HEK293 (cell line): ENCODE measurements around the gene CD99L2.

Experiments used
- CTCF ChIA-PET: fragments of 350-600 bp; formaldehyde crosslinking; extraction: SDS; loops from one replicate; lab custom pipeline; 2021; ENCODE audit warnings: antibody characterized with exemption; lab: Yijun Ruan, JAX
- POLR2A ChIA-PET: fragments of 300-600 bp; formaldehyde crosslinking; extraction: SDS; loops from one replicate; lab custom pipeline; 2020; ENCODE audit warnings: antibody characterized with exemption, inconsistent platforms; lab: Yijun Ruan, JAX
- H3K27ac ChIP-seq: fragments of 200-500 bp; sonication (Bioruptor generic); 2 replicates; pipeline ENCODE4 v1.5.1; 2014; ENCODE audit warnings: low read depth, low read length, control low read depth, inconsistent platforms; ENCODE audit errors: extremely low read depth
- H3K36me3 ChIP-seq, 2 experiments: fragments of 200-500 bp in 1 of 2; sonication (Bioruptor generic) in 1 of 2; 1 replicate in 1 of 2; 2 replicates in 1 of 2; pipeline ENCODE4 v1.5.1; 2014 to 2017; ENCODE audit warnings: inconsistent platforms in 2 of 2, low read length in 2 of 2; ENCODE audit not compliant: control insufficient read depth in 2 of 2, insufficient read depth in 1 of 2
- H3K4me1 ChIP-seq: fragments of 200-500 bp; sonication (Bioruptor generic); 2 replicates; pipeline ENCODE4 v1.5.1; 2014; ENCODE audit warnings: mild to moderate bottlenecking, low read length, inconsistent platforms; ENCODE audit not compliant: control insufficient read depth, insufficient read depth
- H3K4me3 ChIP-seq: 2 replicates; pipeline ENCODE4 v1.5.1; 2011; ENCODE audit warnings: low read depth, mild to moderate bottlenecking, control low read depth, low read length, moderate library complexity
- H3K9me3 ChIP-seq: fragments of 200-500 bp; sonication (Bioruptor generic); 2 replicates; pipeline ENCODE4 v1.5.1; 2014; ENCODE audit warnings: low read depth, low read length, inconsistent platforms; ENCODE audit not compliant: control insufficient read depth, insufficient read depth
- BCL11A ChIP-seq: fragments of 450-650 bp; formaldehyde crosslinking; IDR thresholded peaks from 2 replicates; pipeline ENCODE4 v1.5.1; 2016; ENCODE audit warnings: low read depth, missing biosample characterization, missing genetic modification characterization
- HOXA7 ChIP-seq: sonication (generic); formaldehyde crosslinking; IDR thresholded peaks from 2 replicates; pipeline ENCODE4 v1.8.1; 2022; ENCODE audit warnings: missing genetic modification reagents, borderline replicate concordance
- SCRT2 ChIP-seq: fragments of 450-650 bp; formaldehyde crosslinking; IDR thresholded peaks from 2 replicates; pipeline ENCODE4 v1.5.1; 2016; ENCODE audit warnings: missing biosample characterization, missing genetic modification characterization
- SP2 ChIP-seq: fragments of 450-650 bp; formaldehyde crosslinking; IDR thresholded peaks from 2 replicates; pipeline ENCODE4 v1.5.1; 2016; ENCODE audit warnings: missing biosample characterization, missing genetic modification characterization
- WT1 ChIP-seq: fragments of 450-650 bp; formaldehyde crosslinking; IDR thresholded peaks from 2 replicates; pipeline ENCODE4 v1.5.1; 2016; ENCODE audit warnings: missing biosample characterization, missing genetic modification characterization
- ZNF169 ChIP-seq: fragments of 450-650 bp; formaldehyde crosslinking; IDR thresholded peaks from 2 replicates; pipeline ENCODE4 v1.5.1; 2016; ENCODE audit warnings: missing biosample characterization, missing genetic modification characterization
- ZNF175 ChIP-seq: fragments of 450-650 bp; formaldehyde crosslinking; IDR thresholded peaks from 2 replicates; pipeline ENCODE4 v1.5.1; 2016; ENCODE audit warnings: missing biosample characterization, missing genetic modification characterization
- ZNF19 ChIP-seq: fragments of 450-650 bp; formaldehyde crosslinking; IDR thresholded peaks from 2 replicates; pipeline ENCODE4; 2016; ENCODE audit warnings: missing biosample characterization, missing genetic modification characterization, low read depth
- ZNF223 ChIP-seq: fragments of 450-650 bp; formaldehyde crosslinking; IDR thresholded peaks from 2 replicates; pipeline ENCODE4 v1.5.1; 2016; ENCODE audit warnings: missing biosample characterization, missing genetic modification characterization
- ZNF239 ChIP-seq: fragments of 450-650 bp; formaldehyde crosslinking; IDR thresholded peaks from 2 replicates; pipeline ENCODE4 v1.5.1; 2016; ENCODE audit warnings: missing biosample characterization, missing genetic modification characterization
- ZNF37A ChIP-seq: fragments of 450-650 bp; IDR thresholded peaks from 2 replicates; pipeline ENCODE4 v1.5.1; 2018; ENCODE audit warnings: missing biosample characterization, missing genetic modification characterization
- ZNF561 ChIP-seq: fragments of 450-650 bp; IDR thresholded peaks from 2 replicates; pipeline ENCODE4 v1.5.1; 2018; ENCODE audit warnings: missing biosample characterization, missing genetic modification characterization, borderline replicate concordance
- ZNF626 ChIP-seq: fragments of 450-650 bp; sonication (Bioruptor Pico); formaldehyde crosslinking; IDR thresholded peaks from 2 replicates; pipeline ENCODE4 v1.5.1; 2018; ENCODE audit warnings: missing biosample characterization, missing genetic modification characterization, inconsistent platforms
- ZNF747 ChIP-seq: fragments of 450-650 bp; formaldehyde crosslinking; IDR thresholded peaks from 2 replicates; pipeline ENCODE4 v1.5.1; 2016; ENCODE audit warnings: missing biosample characterization, missing genetic modification characterization
- ZNF768 ChIP-seq: fragments of 450-650 bp; formaldehyde crosslinking; IDR thresholded peaks from 2 replicates; pipeline ENCODE4 v1.5.1; 2018; ENCODE audit warnings: missing biosample characterization, mild to moderate bottlenecking, missing genetic modification characterization
- TF ChIP-seq, protein P1 (sequence below): fragments of 450-650 bp; formaldehyde crosslinking; IDR thresholded peaks from 2 replicates; pipeline ENCODE4 v1.5.1; 2016; ENCODE audit warnings: missing biosample characterization, missing genetic modification characterization
- TF ChIP-seq, protein P2 (sequence below): fragments of 450-650 bp; IDR thresholded peaks from 2 replicates; pipeline ENCODE4 v1.5.1; 2018; ENCODE audit warnings: missing biosample characterization, mild to moderate bottlenecking, missing genetic modification characterization
- TF ChIP-seq, protein P3 (sequence below): fragments of 450-650 bp; formaldehyde crosslinking; IDR thresholded peaks from 2 replicates; pipeline ENCODE4 v1.5.1; 2016; ENCODE audit warnings: missing biosample characterization, missing genetic modification characterization

The CD99L2 gene

DNA sequence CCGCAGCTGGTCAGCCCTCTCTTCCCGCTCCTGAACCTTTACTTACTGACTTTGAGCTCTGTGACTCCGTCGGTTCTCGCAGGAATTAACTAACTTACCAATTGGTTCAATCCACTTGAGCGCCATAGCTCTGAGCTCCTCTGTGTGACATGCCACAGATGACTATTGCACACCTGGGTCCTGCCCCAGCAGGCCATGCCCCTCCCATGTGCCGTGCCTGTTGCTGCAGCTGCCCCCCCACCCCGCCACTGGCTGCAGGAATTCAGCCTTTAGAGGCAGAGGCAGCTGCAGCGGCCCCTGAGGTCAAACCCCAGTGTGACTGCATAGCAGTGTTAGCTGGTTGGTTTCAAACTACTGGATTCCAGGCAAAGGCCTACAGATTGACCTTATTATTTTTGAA lies 134.7 kb downstream of the CD99L2 start:
- Histone ChIP-seq H3K36me3 (peaks cover 3 to 24% of the 10 kb centered on the region in 2 experiments; a peak in 1 of 3 replicates), H3K4me1 (no peaks in the 10 kb centered on the region), H3K27ac (no peak overlapping the region), H3K9me3 (no peaks in the 10 kb centered on the region), H3K4me3 (no peak overlapping the region)
- ChIA-PET CTCF (interaction anchor here (0.7 to 1.2 kb wide), 3 partner anchors 9 to 318 kb away, joined by 3 to 4 read pairs (median 3); no protein-coding TSS in a partner anchor), POLR2A (no interaction called here)
- TF ChIP-seq, protein P1, sequence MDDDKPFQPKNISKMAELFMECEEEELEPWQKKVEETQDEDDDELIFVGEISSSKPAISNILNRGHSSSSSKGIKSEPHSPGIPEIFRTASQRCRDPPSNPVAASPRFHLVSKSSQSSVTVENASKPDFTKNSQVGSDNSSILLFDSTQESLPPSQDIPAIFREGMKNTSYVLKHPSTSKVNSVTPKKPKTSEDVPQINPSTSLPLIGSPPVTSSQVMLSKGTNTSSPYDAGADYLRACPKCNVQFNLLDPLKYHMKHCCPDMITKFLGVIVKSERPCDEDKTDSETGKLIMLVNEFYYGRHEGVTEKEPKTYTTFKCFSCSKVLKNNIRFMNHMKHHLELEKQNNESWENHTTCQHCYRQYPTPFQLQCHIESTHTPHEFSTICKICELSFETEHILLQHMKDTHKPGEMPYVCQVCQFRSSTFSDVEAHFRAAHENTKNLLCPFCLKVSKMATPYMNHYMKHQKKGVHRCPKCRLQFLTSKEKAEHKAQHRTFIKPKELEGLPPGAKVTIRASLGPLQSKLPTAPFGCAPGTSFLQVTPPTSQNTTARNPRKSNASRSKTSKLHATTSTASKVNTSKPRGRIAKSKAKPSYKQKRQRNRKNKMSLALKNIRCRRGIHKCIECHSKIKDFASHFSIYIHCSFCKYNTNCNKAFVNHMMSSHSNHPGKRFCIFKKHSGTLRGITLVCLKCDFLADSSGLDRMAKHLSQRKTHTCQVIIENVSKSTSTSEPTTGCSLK = no peak
- no peak for TF ChIP-seq ZNF626 (tag by site-specific recombination)
- no peak for TF ChIP-seq ZNF37A (tag by site-specific recombination)
- TF ChIP-seq, protein P2, sequence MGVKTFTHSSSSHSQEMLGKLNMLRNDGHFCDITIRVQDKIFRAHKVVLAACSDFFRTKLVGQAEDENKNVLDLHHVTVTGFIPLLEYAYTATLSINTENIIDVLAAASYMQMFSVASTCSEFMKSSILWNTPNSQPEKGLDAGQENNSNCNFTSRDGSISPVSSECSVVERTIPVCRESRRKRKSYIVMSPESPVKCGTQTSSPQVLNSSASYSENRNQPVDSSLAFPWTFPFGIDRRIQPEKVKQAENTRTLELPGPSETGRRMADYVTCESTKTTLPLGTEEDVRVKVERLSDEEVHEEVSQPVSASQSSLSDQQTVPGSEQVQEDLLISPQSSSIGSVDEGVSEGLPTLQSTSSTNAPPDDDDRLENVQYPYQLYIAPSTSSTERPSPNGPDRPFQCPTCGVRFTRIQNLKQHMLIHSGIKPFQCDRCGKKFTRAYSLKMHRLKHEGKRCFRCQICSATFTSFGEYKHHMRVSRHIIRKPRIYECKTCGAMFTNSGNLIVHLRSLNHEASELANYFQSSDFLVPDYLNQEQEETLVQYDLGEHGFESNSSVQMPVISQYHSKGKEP (tag by site-specific recombination) = peak; percentile 61
- TF ChIP-seq SCRT2 = peak; percentile 59

DNA sequence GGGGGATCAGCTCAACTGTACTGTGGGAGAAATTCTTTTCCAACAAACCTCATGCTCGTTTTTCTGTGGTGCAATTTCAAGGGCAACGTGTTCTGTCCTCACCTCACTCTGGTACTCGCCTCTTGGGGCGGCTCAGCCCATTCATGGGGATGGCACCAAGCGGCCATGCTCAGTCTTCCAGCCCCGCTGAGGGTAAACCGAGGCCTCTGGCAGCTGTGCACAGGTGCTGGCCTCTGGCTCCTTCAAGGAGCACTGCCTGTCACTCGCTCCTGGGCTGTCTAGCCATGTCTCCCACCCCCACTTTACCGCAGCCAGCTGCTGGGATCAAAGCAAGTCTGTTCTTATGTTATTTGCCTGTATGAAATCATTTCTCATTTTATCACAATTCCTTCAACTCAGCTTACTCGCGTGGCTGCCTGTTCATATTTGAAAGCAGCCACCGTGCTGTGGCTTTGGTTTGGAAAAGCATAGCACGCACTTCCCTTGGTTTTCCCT lies 135.1 kb downstream of the CD99L2 start:
- Histone ChIP-seq H3K27ac (no peak overlapping the region), H3K9me3 (no peaks in the 10 kb centered on the region), H3K4me3 (no peak overlapping the region), H3K36me3 (peaks cover 3 to 21% of the 10 kb centered on the region in 2 experiments; a peak in 1 of 3 replicates), H3K4me1 (no peaks in the 10 kb centered on the region)
- ChIA-PET POLR2A (no interaction called here), CTCF (interaction anchor here (0.6 to 1.0 kb wide), 2 partner anchors 9 to 311 kb away, joined by 3 to 4 read pairs; no protein-coding TSS in a partner anchor)
- TF ChIP-seq SP2 (tag by site-specific recombination) (no peak), ZNF223 (tag by site-specific recombination) (no peak), ZNF768 (tag by site-specific recombination) (no peak), ZNF19 (tag by site-specific recombination) (no peak), ZNF239 (tag by site-specific recombination) (no peak), SCRT2 (no peak), ZNF561 (no peak), ZNF169 (tag by site-specific recombination) (no peak), ZNF175 (tag by site-specific recombination) (no peak), BCL11A (tag by site-specific recombination) (no peak), ZNF747 (tag by site-specific recombination) (no peak), HOXA7 (CRISPR knock-in tag) (no peak), WT1 (tag by site-specific recombination) (no peak)
- TF ChIP-seq, protein P1 = no peak
- TF ChIP-seq, protein P3, sequence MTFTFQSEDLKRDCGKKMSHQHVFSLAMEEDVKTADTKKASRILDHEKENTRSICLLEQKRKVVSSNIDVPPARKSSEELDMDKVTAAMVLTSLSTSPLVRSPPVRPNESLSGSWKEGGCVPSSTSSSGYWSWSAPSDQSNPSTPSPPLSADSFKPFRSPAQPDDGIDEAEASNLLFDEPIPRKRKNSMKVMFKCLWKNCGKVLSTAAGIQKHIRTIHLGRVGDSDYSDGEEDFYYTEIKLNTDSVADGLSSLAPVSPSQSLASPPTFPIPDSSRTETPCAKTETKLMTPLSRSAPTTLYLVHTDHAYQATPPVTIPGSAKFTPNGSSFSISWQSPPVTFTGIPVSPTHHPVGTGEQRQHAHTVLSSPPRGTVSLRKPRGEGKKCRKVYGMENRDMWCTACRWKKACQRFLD (tag by site-specific recombination) = no peak
- TF ChIP-seq, protein P2 (tag by site-specific recombination) = no peak
